ENCODE results near the gene LRMDA. TPM values are rescaled to one million over a fixed set of nuclear protein-coding genes. Genes with fewer than 3 reads are reported as not detected.

The LRMDA gene
- total RNA-seq, 4 donors from 2014 or later, result 0.76 to 6.4 (median 1.3) TPM

DNA sequence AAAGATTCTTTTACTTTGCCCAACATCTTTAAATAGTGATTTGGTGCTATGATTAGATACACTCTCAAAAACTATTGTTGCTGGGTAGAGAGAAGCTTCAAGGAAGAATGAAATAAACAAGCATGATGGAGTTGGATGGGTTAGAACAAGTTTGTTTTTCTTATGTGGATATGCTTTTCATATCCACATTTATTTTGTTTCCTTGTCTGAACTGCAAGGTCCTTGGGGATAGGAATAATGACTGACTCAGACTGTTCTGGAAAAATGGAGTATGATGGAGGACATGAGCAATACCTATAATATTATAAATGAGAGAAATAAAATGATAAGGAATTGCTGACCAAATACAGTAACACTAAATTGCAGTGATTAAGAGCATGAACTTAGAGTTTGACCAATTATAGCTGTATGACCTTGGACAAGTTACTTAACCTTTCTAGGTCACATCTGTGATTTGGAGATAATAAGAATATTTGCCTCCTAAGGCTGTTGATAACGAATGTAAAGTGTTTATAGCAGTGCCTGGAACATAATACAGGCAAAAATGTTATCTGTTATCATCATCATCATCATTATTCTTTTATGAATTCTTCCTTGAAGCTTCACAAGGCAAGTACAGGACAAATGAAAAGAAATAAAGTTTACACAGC lies 847.5 kb downstream of the LRMDA start:
- 51 to 63% methylated on average over 1 of the region's 1 CpG for WGBS, 2 donors
- TF ChIP-seq, protein P1, sequence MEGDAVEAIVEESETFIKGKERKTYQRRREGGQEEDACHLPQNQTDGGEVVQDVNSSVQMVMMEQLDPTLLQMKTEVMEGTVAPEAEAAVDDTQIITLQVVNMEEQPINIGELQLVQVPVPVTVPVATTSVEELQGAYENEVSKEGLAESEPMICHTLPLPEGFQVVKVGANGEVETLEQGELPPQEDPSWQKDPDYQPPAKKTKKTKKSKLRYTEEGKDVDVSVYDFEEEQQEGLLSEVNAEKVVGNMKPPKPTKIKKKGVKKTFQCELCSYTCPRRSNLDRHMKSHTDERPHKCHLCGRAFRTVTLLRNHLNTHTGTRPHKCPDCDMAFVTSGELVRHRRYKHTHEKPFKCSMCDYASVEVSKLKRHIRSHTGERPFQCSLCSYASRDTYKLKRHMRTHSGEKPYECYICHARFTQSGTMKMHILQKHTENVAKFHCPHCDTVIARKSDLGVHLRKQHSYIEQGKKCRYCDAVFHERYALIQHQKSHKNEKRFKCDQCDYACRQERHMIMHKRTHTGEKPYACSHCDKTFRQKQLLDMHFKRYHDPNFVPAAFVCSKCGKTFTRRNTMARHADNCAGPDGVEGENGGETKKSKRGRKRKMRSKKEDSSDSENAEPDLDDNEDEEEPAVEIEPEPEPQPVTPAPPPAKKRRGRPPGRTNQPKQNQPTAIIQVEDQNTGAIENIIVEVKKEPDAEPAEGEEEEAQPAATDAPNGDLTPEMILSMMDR (IDR thresholded peaks at IDR 0.05), result no peak
- TF ChIP-seq POLR2A (IDR thresholded peaks at IDR 0.05), result no peak
- DNase-seq (ENCODE audit: low spot score in 2 of 2), result no peak
- intact Hi-C loops (cut with DNase I; ENCODE audit: low total_unique reads), result no loop called here
- no peak overlapping the region for H3K4me3 ChIP-seq (ENCODE audit: low read depth, poor library complexity, severe bottlenecking)

DNA sequence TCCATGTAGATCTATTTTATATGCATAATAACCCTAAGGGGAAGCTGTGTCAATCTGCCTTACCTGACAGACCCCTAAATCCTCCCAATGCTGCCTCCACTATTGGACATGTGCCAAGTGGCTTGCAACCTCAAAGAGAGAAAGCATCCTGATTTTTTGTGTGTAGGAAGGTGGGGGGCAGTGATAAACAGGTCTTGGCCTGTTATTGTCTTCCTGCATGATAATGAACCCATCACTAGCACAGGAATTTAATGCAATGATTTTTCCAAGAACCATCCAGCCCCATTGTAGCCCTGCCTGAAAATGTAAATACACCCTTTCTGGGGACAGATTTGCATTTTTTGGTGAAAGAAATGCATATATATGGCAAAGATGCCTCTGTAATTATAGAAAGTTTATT lies 850.2 kb downstream of the LRMDA start:
- DNase-seq (ENCODE audit: low spot score in 2 of 2), result no peak
- intact Hi-C loops (cut with DNase I; ENCODE audit: low total_unique reads), result no loop called here
- TF ChIP-seq, protein P1 (IDR thresholded peaks at IDR 0.05), result no peak
- TF ChIP-seq POLR2A (IDR thresholded peaks at IDR 0.05), result no peak
- no peak overlapping the region for H3K4me3 ChIP-seq (ENCODE audit: low read depth, poor library complexity, severe bottlenecking)

DNA sequence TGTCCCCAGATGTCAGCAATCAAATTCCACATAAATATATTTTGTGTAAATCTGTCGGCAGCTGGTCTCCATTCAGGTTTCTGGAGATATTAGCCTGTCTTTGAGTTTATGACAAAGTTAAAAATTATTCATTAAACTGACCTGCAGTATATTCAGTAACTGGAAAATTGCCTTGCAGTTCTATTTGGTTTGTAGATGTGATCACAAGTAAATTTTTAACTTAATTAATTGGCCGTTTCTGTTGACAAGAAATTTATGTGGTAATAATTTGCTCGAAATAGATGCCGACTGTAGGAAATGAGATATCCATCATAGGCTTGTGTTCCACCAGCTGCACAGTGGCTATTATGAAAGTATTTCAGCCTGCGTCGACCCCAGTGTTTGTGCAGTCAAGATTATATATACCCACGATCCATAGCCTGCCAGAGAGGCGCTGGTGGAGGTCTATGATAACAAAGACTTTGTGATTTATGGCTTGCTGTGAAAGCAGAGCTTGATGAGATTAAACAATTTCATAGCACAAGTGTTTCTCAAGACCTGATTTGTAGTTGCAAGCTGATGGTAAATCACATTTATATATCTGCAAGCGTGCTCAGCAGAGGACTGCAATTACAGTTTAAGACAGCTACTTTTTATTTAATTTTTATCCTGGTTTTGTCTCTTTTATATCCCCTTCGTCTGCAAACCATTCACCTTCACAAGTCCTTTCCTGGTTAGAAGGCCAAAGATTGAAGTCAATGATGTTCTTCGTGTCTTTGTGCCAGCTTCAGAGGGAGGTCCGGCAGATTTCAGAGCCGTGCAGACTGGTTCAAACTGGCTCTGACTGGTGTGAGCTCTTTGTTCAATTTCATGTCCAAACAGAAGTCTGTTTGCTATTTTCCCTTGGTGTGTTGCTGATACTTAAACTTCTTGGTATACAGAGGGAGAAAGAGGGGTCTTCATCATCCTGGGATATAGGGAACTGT lies 850.9 kb downstream of the LRMDA start:
- DNase-seq (ENCODE audit: low spot score in 2 of 2), result no peak
- TF ChIP-seq, protein P1 (IDR thresholded peaks at IDR 0.05), result no peak
- 54 to 62% methylated on average over 13 of the region's 13 CpGs for WGBS, 2 donors
- no peak overlapping the region for H3K4me3 ChIP-seq (ENCODE audit: low read depth, poor library complexity, severe bottlenecking)
- intact Hi-C loops (cut with DNase I; ENCODE audit: low total_unique reads), result no loop called here

DNA sequence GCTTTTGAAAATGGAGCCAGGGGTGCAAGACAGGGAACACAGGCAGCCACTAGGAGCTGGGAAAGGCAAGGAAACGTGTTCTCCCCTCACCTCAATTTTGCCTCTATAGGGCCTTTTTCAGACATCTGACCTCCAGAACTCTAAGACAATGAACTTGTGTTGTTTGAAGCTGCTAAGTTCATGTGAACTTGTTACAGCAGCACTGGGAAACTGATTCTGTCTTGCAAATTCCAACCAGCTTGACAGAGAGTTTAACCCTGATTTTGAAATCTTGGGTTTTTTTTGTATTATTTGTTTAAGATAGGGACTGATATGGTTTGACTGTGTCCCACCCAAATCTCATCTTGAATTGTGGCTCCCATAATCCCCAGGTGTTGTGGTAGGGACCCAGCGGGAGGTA lies 852.9 kb downstream of the LRMDA start:
- 94 to 98% methylated on average over 2 of the region's 2 CpGs for WGBS, 2 donors
- TF ChIP-seq POLR2A (IDR thresholded peaks at IDR 0.05), result no peak
- TF ChIP-seq, protein P1 (IDR thresholded peaks at IDR 0.05), result no peak
- H3K4me3 ChIP-seq (ENCODE audit: low read depth, poor library complexity, severe bottlenecking), result no peak overlapping the region
- intact Hi-C loops (cut with DNase I; ENCODE audit: low total_unique reads), result no loop called here
- no peak for DNase-seq (ENCODE audit: low spot score in 2 of 2)

DNA sequence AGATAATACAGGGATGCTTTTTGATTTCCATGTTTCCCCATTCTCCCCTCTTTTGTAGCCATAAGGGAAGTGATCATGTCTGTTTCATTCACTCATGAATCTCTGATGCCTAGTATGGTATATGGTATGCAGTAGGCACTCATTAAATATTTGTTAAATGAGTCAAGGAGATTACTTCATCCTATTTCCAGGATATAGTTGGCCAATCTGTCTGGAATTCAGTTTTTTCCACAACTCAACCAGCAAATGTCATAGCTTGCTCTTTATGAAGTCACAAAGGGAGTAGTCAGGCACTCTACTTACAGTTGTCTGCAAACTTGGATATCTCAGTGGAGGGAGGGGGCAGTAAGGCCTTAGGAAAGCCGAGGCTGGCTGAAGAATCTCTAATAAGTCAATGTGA lies 853.6 kb downstream of the LRMDA start:
- WGBS, 2 donors, result 75 to 79% methylated on average over 1 of the region's 1 CpG
- no peak overlapping the region for H3K4me3 ChIP-seq (ENCODE audit: low read depth, poor library complexity, severe bottlenecking)
- no peak for DNase-seq (ENCODE audit: low spot score in 2 of 2)
- intact Hi-C loops (cut with DNase I; ENCODE audit: low total_unique reads), result no loop called here
- TF ChIP-seq POLR2A (IDR thresholded peaks at IDR 0.05), result no peak
- TF ChIP-seq, protein P1 (IDR thresholded peaks at IDR 0.05), result no peak
